ENCODE measurements around the gene SPDL1. TPM values are rescaled to one million over a fixed set of nuclear protein-coding genes. Genes with fewer than 3 reads are reported as not detected.

Gene SPDL1, protein sequence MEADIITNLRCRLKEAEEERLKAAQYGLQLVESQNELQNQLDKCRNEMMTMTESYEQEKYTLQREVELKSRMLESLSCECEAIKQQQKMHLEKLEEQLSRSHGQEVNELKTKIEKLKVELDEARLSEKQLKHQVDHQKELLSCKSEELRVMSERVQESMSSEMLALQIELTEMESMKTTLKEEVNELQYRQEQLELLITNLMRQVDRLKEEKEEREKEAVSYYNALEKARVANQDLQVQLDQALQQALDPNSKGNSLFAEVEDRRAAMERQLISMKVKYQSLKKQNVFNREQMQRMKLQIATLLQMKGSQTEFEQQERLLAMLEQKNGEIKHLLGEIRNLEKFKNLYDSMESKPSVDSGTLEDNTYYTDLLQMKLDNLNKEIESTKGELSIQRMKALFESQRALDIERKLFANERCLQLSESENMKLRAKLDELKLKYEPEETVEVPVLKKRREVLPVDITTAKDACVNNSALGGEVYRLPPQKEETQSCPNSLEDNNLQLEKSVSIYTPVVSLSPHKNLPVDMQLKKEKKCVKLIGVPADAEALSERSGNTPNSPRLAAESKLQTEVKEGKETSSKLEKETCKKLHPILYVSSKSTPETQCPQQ
- total RNA-seq (2012; rRNA removed) (18.8 and 48.6 TPM in 2 replicates), polyA plus RNA-seq (2012; rRNA removed) (23.9 and 29.4 TPM in 2 replicates), Bru-seq, nascent RNA (percentile 68 among the genes with signal in this experiment), BruChase-seq, experiment 1, labeled RNA remaining after a 6-hour chase (percentile 57 among the genes with signal in this experiment), BruChase-seq, experiment 2, labeled RNA remaining after a 2-hour chase (percentile 65 among the genes with signal in this experiment)
- 1.5 and 4.1 TPM in 2 replicates for polyA plus RNA-seq (2012; cell fraction: cytosol; rRNA removed)
- polyA plus RNA-seq (2012; cell fraction: nucleus; rRNA removed; ENCODE audit: low replicate concordance), result 3.0 and 23.3 TPM in 2 replicates
- long read RNA-seq, transcript SPDL1-201 (12 exons, 2,668 nt), result major isoform, 14 of 24 reads
- long read RNA-seq, partial matches to known transcripts, result 3 of 24 reads
- long read RNA-seq, other reads (novel, unspliced or antisense), result 7 of 24 reads

DNA sequence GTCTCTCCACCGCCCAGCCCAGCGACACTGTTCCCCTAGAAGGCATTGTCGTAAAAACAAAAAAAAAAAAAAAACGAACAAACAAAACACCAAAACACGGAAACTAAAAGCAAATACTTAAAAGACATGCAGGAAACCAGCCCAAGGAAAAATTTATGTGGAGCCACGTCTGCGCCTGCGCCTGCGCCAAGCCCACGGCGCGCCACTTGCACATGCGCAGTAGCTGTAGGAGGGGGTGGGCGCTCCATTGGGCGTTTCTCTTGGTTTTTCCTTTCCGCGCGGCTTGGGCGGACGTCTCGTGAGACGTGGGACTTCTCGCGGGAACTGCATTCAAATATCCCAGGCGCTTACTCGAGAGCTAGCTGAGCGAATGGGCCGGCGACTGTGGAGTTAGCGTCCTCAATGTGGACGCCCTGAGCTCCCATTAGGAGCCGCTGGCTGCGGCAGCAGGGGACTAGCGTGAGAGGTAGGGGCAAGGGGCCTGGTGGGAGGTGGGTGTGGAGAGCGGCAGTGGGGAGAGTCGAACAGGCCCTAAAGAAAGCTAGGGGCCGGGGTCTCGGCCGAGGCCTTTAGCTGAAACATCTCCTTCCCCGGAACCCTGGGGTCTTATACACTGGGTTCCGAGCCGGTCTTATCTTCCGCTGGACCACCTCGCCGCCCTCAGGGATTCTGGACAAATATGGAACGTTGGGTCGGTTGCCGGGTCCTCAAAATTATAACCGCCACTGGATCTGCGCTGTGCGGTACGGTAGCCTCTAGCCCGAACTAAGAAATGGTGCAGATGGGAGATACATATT is at the start of gene SPDL1:
Gene SPDL1 (plus strand): TSS at position 350 of the 797 bp plus-strand sequence. CDS start 4,644 bp downstream, outside the sequence.
- Histone ChIP-seq H3K9me3 (ENCODE audit: control insufficient read depth, insufficient read depth, low read length) (no peaks in the 10 kb centered on the region), H2BK20ac (ENCODE audit: low read depth, low read length) (peak within 1 kb of the TSS; percentile 18; the same call in 1 of the 2 replicates), H3K4ac (ENCODE audit: low read depth, low read length) (peak within 1 kb of the TSS; percentile 92), H3K14ac (replicated peaks; ENCODE audit: low read depth, low read length) (peak within 1 kb of the TSS; percentile 95), H3K4me1 (ENCODE audit: control insufficient read depth, insufficient read depth, low read length) (peaks cover 2% of the 10 kb centered on the region; the same call in 1 of the 2 replicates), H3K4me2 (ENCODE audit: low read depth, low read length) (peak within 1 kb of the TSS; percentile 85), H3K27me3 (ENCODE audit: control insufficient read depth, insufficient read depth, low read length) (no peaks in the 10 kb centered on the region), H3K9ac (ENCODE audit: low read depth, low read length) (peak within 1 kb of the TSS; percentile 90), H2BK15ac (ENCODE audit: low read depth, low read length) (0 out of 3 replicates have a peak within 1 kb of the TSS, but pooled peaks have one; percentile 7), H4K20me1 (ENCODE audit: insufficient read depth, low read length) (no peaks in the 10 kb centered on the region), H2AK5ac (ENCODE audit: low read depth, low read length) (peak within 1 kb of the TSS; percentile 37; the same call in 1 of the 2 replicates), H3K18ac (ENCODE audit: low read depth, low read length) (peak within 1 kb of the TSS; percentile 67), H2BK5ac (ENCODE audit: low read depth, low read length, poor library complexity, severe bottlenecking) (peak within 1 kb of the TSS; percentile 63), H3K56ac (ENCODE audit: extremely low read depth, insufficient read depth, low read length) (peak within 1 kb of the TSS; percentile 87), H3K4me3 (ENCODE audit: insufficient read depth, low read depth, low read length) (peak within 1 kb of the TSS; percentile 66), H3K79me1 (ENCODE audit: low read depth in 1 of 2, low read length in 2 of 2) (peaks cover 0 to 19% of the 10 kb centered on the region in 2 experiments; a peak in 2 of 4 replicates), H4K5ac (ENCODE audit: low read depth, low read length) (peak within 1 kb of the TSS; percentile 77), H3K36me3 (ENCODE audit: control insufficient read depth, insufficient read depth, low read length) (no peaks in the 10 kb centered on the region), H2AFZ (replicated peaks; ENCODE audit: low read length, poor library complexity) (peak within 1 kb of the TSS; percentile 89), H4K8ac (ENCODE audit: low read depth in 2 of 2, low read length in 2 of 2) (peak within 1 kb of the TSS; percentile 91 to 99), H2BK120ac (ENCODE audit: low read depth, low read length) (peak within 1 kb of the TSS; percentile 57), H4K91ac (ENCODE audit: insufficient read depth, low read depth, low read length) (peak within 1 kb of the TSS; percentile 86), H3K23ac (ENCODE audit: low read depth, low read length) (peak within 1 kb of the TSS; percentile 43; the same call in 1 of the 2 replicates), H3K27ac (ENCODE audit: insufficient read depth, low read length) (peak within 1 kb of the TSS; percentile 72), H3K9me1 (ENCODE audit: insufficient read depth, low read length) (peaks cover 4% of the 10 kb centered on the region; the same call in 1 of the 2 replicates), H2AK9ac (replicated peaks; ENCODE audit: low read depth, low read length, poor library complexity) (peak within 1 kb of the TSS; percentile 18)
- peak; percentile 51; the same call in 1 of the 2 replicates for TF ChIP-seq MAZ (IDR thresholded peaks at IDR 0.05; ENCODE audit: borderline replicate concordance, low read depth, low read length)
- TF ChIP-seq RCOR1 (IDR thresholded peaks at IDR 0.05; ENCODE audit: insufficient replicate concordance, low read length), result no peak
- TF ChIP-seq POLR2A (IDR thresholded peaks at IDR 0.05; ENCODE audit: low read depth, low read length), result peak; percentile 87
- TF ChIP-seq MXI1 (IDR thresholded peaks at IDR 0.05; ENCODE audit: borderline replicate concordance, low read depth, low read length), result 0 out of 2 replicates have a peak, but pooled peaks have one; percentile 51
- CTCF ChIA-PET, result interaction anchor here (1.0 to 1.3 kb wide), 6 partner anchors 9 to 877 kb away, joined by 3 to 10 read pairs (median 3); no protein-coding TSS in a partner anchor
- intact Hi-C loops (cut with micrococcal nuclease), result loop anchor here (2.0 to 10.0 kb wide), 4 partner anchors 111 to 489 kb away; partner anchors contain the start of gene INSYN2B
- POLR2A ChIA-PET (ENCODE audit: unreplicated experiment), result interaction anchor here (0.7 to 1.7 kb wide), 3 partner anchors 112 to 966 kb away, joined by 3 to 9 read pairs (median 6); no protein-coding TSS in a partner anchor
- dilution Hi-C loops (cut with HindIII; ENCODE audit: low sequenced_read_pairs, unreplicated experiment), result no loop called here
- peak; percentile 95 for DNase-seq
- peak; percentile 95 for ATAC-seq (ENCODE audit: low read depth)
- 0% methylated on average over 19 of the region's 53 CpGs; no CpG with 5 or more reads in 1 of the 2 experiments for WGBS, 2 experiments (ENCODE audit: extremely low coverage in 2 of 2, insufficient read length in 1 of 2)
- in situ Hi-C loops (cut with MboI; ENCODE audit: low sequenced_read_pairs), result loop anchor here (5.0 kb wide), 1 partner anchor 596 kb away; no protein-coding TSS in a partner anchor
- BruUV-seq (replicated peaks), result no TSS peak

Data from IMR-90 (cell line).